PC-3 (cell line): Measurements from ENCODE around the gene GPR68. TPM values are rescaled to one million over a fixed set of nuclear protein-coding genes. Genes with fewer than 3 reads are reported as not detected.

Experiments
- ATAC-seq: fragments of 200-7000 bp; cut with Tn5 transposase; 2 replicates; pipeline ENCODE4 v1.9.1; 2020; ENCODE audit warnings: mild to moderate bottlenecking, moderate library complexity
- BruUV-seq: library from RNA; stranded (reverse); fragments of 400-500 nt; replicated peaks from 2 replicates; lab custom pipeline; 2021; lab: Mats Ljungman, UMichigan
- CTCF ChIA-PET: fragments of 300-600 bp; sonication (Branson Sonifier 250); formaldehyde crosslinking; loops from one replicate; lab custom pipeline; 2022; ENCODE audit warnings: antibody characterized with exemption; lab: Charles Lee
- POLR2A ChIA-PET: fragments of 300-600 bp; sonication (Branson Sonifier 250); formaldehyde crosslinking; loops from one replicate; lab custom pipeline; 2022; ENCODE audit warnings: antibody characterized with exemption; ENCODE audit not compliant: unreplicated experiment; lab: Charles Lee
- DNase-seq: peaks from one replicate; pipeline ENCODE4 v3.0.0-alpha.2; 2015
- H2AFZ ChIP-seq: fragments of 300-600 bp; sonication (generic); 2 replicates; pipeline ENCODE4 v1.6.0; 2016; ENCODE audit warnings: antibody characterized with exemption, low read length
- H3F3A ChIP-seq: fragments of 300-600 bp; sonication (generic); one replicate; pipeline ENCODE4 v1.6.0; 2017; ENCODE audit warnings: antibody characterized with exemption, low read length, control low read depth, mild to moderate bottlenecking; ENCODE audit not compliant: unreplicated experiment
- H3K27ac ChIP-seq: fragments of 300-600 bp; sonication (generic); 2 replicates; pipeline ENCODE4 v1.5.1; 2016; ENCODE audit warnings: mild to moderate bottlenecking, low read length
- H3K27me3 ChIP-seq: fragments of 300-600 bp; sonication (generic); 2 replicates; pipeline ENCODE4 v1.6.1; 2016; ENCODE audit warnings: low read length, mixed read lengths
- H3K36me3 ChIP-seq: fragments of 300-600 bp; sonication (generic); 2 replicates; pipeline ENCODE4 v1.6.1; 2016; ENCODE audit warnings: low read depth, mixed run types, low read length, mixed read lengths
- H3K4me1 ChIP-seq: fragments of 300-600 bp; sonication (generic); 2 replicates; pipeline ENCODE4 v1.5.1; 2016; ENCODE audit warnings: low read length; ENCODE audit not compliant: insufficient read depth
- H3K4me2 ChIP-seq: fragments of 300-600 bp; sonication (generic); 2 replicates; pipeline ENCODE4 v1.6.0; 2016; ENCODE audit warnings: low read length
- H3K4me3 ChIP-seq: fragments of 300-600 bp; sonication (generic); 2 replicates; pipeline ENCODE4 v1.5.1; 2016; ENCODE audit warnings: mild to moderate bottlenecking, low read length, mixed read lengths
- H3K79me2 ChIP-seq: fragments of 300-600 bp; sonication (generic); 2 replicates; pipeline ENCODE4 v1.6.1; 2017; ENCODE audit warnings: low read length, mixed read lengths
- H3K9ac ChIP-seq: fragments of 300-600 bp; sonication (generic); 2 replicates; pipeline ENCODE4 v1.6.0; 2016; ENCODE audit warnings: mild to moderate bottlenecking, low read length
- H3K9me2 ChIP-seq: fragments of 300-600 bp; sonication (generic); replicated peaks from 2 replicates; pipeline ENCODE4 v1.6.1; 2016; ENCODE audit warnings: mixed run types, low read length, mixed read lengths
- H3K9me3 ChIP-seq: fragments of 300-600 bp; sonication (generic); 2 replicates; pipeline ENCODE4 v1.6.1; 2016; ENCODE audit warnings: low read length, mixed read lengths
- H4K20me1 ChIP-seq: fragments of 300-600 bp; sonication (generic); 2 replicates; pipeline ENCODE4 v1.6.1; 2016; ENCODE audit warnings: low read length, mixed read lengths
- CTCF ChIP-seq: fragments of 300-600 bp; sonication (generic); conservative IDR thresholded peaks from 2 replicates; pipeline ENCODE4 v1.5.1; 2017; ENCODE audit warnings: antibody characterized with exemption, low read depth, mild to moderate bottlenecking, low read length
- EZH2 ChIP-seq: fragments of 300-600 bp; sonication (generic); IDR thresholded peaks from one replicate; pipeline ENCODE4 v1.6.1; 2017; ENCODE audit warnings: antibody characterized with exemption, mild to moderate bottlenecking, low read length; ENCODE audit not compliant: unreplicated experiment
- EZH2phosphoT487 ChIP-seq: fragments of 300-600 bp; sonication (generic); IDR thresholded peaks from 2 replicates; pipeline ENCODE4 v1.6.1; 2018; ENCODE audit warnings: mild to moderate bottlenecking, antibody characterized with exemption, low read length, borderline replicate concordance
- intact Hi-C: fragments of 100-400 bp; cut with micrococcal nuclease; formaldehyde crosslinking; loops from 2 replicates; pipeline ENCODE4 v1.9.0; 2023
- total RNA-seq: library from RNA; depleted of rRNA; stranded (reverse); fragments of >200 nt; gene quantifications from 2 replicates; pipeline ENCODE4 v1.2.3, GENCODE V29; 2014

GPR68 gene
- total RNA-seq, 1 experiment from 2014 or later = 1.5 TPM

GRCh38 chr14:91219517-91220389 is 24.8 kb downstream of the GPR68 start:
- POLR2A ChIA-PET = interaction anchor here (0.6 kb wide), 1 partner anchor 411 kb away, joined by 5 read pairs; no protein-coding TSS in a partner anchor
- H3K4me2 ChIP-seq = no peak overlapping the region
- no peaks in the 10 kb centered on the region for H3K9me3 ChIP-seq
- no peaks in the 10 kb centered on the region for H3K27me3 ChIP-seq
- H3F3A ChIP-seq = no peaks in the 10 kb centered on the region
- no peak overlapping the region for H3K27ac ChIP-seq
- intact Hi-C loops = loop anchor here (10.0 kb wide), 1 partner anchor 65 kb away; no protein-coding TSS in a partner anchor
- CTCF ChIA-PET = no interaction called here
- no peak overlapping the region for H3K4me3 ChIP-seq
- H3K9me2 ChIP-seq = no peaks in the 10 kb centered on the region
- BruUV-seq = no TSS peak
- H3K36me3 ChIP-seq = no peaks in the 10 kb centered on the region
- no peak for TF ChIP-seq EZH2
- no peak for TF ChIP-seq CTCF
- TF ChIP-seq EZH2phosphoT487 = no peak
- DNase-seq = no peak
- no peak overlapping the region for H2AFZ ChIP-seq
- no peaks in the 10 kb centered on the region for H3K79me2 ChIP-seq
- H4K20me1 ChIP-seq = no peaks in the 10 kb centered on the region
- no peak for ATAC-seq
- H3K4me1 ChIP-seq = peaks cover 2% of the 10 kb centered on the region; the same call in 1 of the 2 replicates
- H3K9ac ChIP-seq = no peak overlapping the region

GRCh38 chr14:91218014-91218413 is 26.5 kb downstream of the GPR68 start:
- H4K20me1 ChIP-seq = no peaks in the 10 kb centered on the region
- H3K9me2 ChIP-seq = no peaks in the 10 kb centered on the region
- DNase-seq = no peak
- intact Hi-C loops = no loop called here
- H3K36me3 ChIP-seq = no peaks in the 10 kb centered on the region
- no peak overlapping the region for H3K27ac ChIP-seq
- CTCF ChIA-PET = no interaction called here
- no peaks in the 10 kb centered on the region for H3K9me3 ChIP-seq
- TF ChIP-seq EZH2 (no peak), EZH2phosphoT487 (no peak), CTCF (no peak)
- no peak overlapping the region for H3K4me3 ChIP-seq
- no peak overlapping the region for H3K9ac ChIP-seq
- no peak overlapping the region for H2AFZ ChIP-seq
- no peaks in the 10 kb centered on the region for H3F3A ChIP-seq
- H3K27me3 ChIP-seq = no peaks in the 10 kb centered on the region
- H3K79me2 ChIP-seq = no peaks in the 10 kb centered on the region
- no peak for ATAC-seq
- no TSS peak for BruUV-seq
- POLR2A ChIA-PET = no interaction called here
- H3K4me1 ChIP-seq = no peaks in the 10 kb centered on the region
- no peak overlapping the region for H3K4me2 ChIP-seq

GRCh38 chr14:91216731-91217226 is 27.7 kb downstream of the GPR68 start:
- Histone ChIP-seq H3K36me3 (no peaks in the 10 kb centered on the region), H3K4me3 (no peak overlapping the region), H3K9me3 (no peaks in the 10 kb centered on the region), H3K27ac (no peak overlapping the region), H3K9ac (no peak overlapping the region), H3K9me2 (no peaks in the 10 kb centered on the region), H3K4me2 (no peak overlapping the region), H2AFZ (no peak overlapping the region), H3K27me3 (no peaks in the 10 kb centered on the region), H3F3A (no peaks in the 10 kb centered on the region), H4K20me1 (no peaks in the 10 kb centered on the region), H3K4me1 (no peaks in the 10 kb centered on the region), H3K79me2 (no peaks in the 10 kb centered on the region)
- intact Hi-C loops = no loop called here
- no TSS peak for BruUV-seq
- TF ChIP-seq CTCF (no peak), EZH2 (no peak), EZH2phosphoT487 (no peak)
- POLR2A ChIA-PET = interaction anchor here (0.6 kb wide), 1 partner anchor 56 kb away, joined by 6 read pairs; no protein-coding TSS in a partner anchor
- CTCF ChIA-PET = interaction anchor here (0.6 kb wide), 1 partner anchor 57 kb away, joined by 5 read pairs; no protein-coding TSS in a partner anchor
- ATAC-seq (no peak), DNase-seq (no peak)
